H1 (cell line): Measurements from ENCODE around the gene VPS52. TPM values are rescaled to one million over a fixed set of nuclear protein-coding genes. Genes with fewer than 3 reads are reported as not detected.
A peak's percentile ranks its signal among the peaks of the same experiment; 100 is the strongest.

Experiments
- CTCF ChIA-PET: fragments of 300-600 bp; sonication (Branson Sonifier 250); formaldehyde crosslinking; loops from one replicate; lab custom pipeline; 2021; ENCODE audit not compliant: partially characterized antibody; lab: Charles Lee
- POLR2A ChIA-PET: fragments of 300-600 bp; sonication (Branson Sonifier 250); formaldehyde crosslinking; loops from one replicate; lab custom pipeline; 2021; ENCODE audit warnings: inconsistent platforms; ENCODE audit not compliant: partially characterized antibody; lab: Charles Lee
- DNase-seq, 2 experiments: peaks; one replicate each; pipeline versions ENCODE4 v3.0.0 to v3.0.0-alpha.2; 2010 to 2022; ENCODE audit warnings: low spot score in 2 of 2, low read depth in 1 of 2, mixed read lengths in 1 of 2
- FAIRE-seq: peaks from 2 replicates; lab custom pipeline; 2011; peaks lifted over from hg19 to GRCh38; lab: Jason Lieb, UNC
- H2AFZ ChIP-seq: 2 replicates; pipeline ENCODE4 v1.8.1; 2012; ENCODE audit warnings: low read length, inconsistent platforms
- H2AK5ac ChIP-seq: 2 replicates; pipeline ENCODE4 v1.6.1; 2013; ENCODE audit warnings: low read depth, low read length
- H2BK120ac ChIP-seq: replicated peaks from 2 replicates; pipeline ENCODE3; 2013; ENCODE audit warnings: low read depth, low read length, inconsistent platforms
- H2BK12ac ChIP-seq: 2 replicates; pipeline ENCODE4 v1.6.1; 2013; ENCODE audit warnings: low read depth, low read length
- H2BK15ac ChIP-seq: 2 replicates; pipeline ENCODE4 v1.6.1; 2013; ENCODE audit warnings: low read length
- H2BK20ac ChIP-seq: 2 replicates; pipeline ENCODE4 v1.6.1; 2013; ENCODE audit warnings: low read length
- H2BK5ac ChIP-seq: 2 replicates; pipeline ENCODE4 v1.6.1; 2013; ENCODE audit warnings: low read depth, low read length
- H3K14ac ChIP-seq: 2 replicates; pipeline ENCODE4 v1.6.1; 2013; ENCODE audit warnings: inconsistent platforms; ENCODE audit not compliant: insufficient read length
- H3K18ac ChIP-seq: 2 replicates; pipeline ENCODE4 v1.6.1; 2013; ENCODE audit warnings: low read length; ENCODE audit errors: extremely low read depth
- H3K23ac ChIP-seq: 2 replicates; pipeline ENCODE4 v1.6.1; 2013; ENCODE audit warnings: inconsistent platforms; ENCODE audit not compliant: insufficient read length
- H3K23me2 ChIP-seq: 2 replicates; pipeline ENCODE4 v1.6.1; 2013; ENCODE audit warnings: low read depth, low read length
- H3K27ac ChIP-seq: 2 replicates; pipeline ENCODE4 v1.6.1; 2011; ENCODE audit warnings: low read depth, low read length, inconsistent platforms
- H3K27me3 ChIP-seq, 4 experiments: replicated peaks in 1 of 4; 1 replicate in 1 of 4; 2 replicates in 3 of 4; pipeline versions ENCODE4 v1.6.1 to v1.8.1; 2011 to 2013; ENCODE audit warnings: low read length in 3 of 4, mild to moderate bottlenecking in 3 of 4, inconsistent platforms in 2 of 4, mixed read lengths in 2 of 4, moderate library complexity in 1 of 4; ENCODE audit not compliant: control insufficient read depth in 3 of 4, insufficient read depth in 3 of 4; ENCODE audit errors: extremely low read depth in 1 of 4
- H3K36me3 ChIP-seq, 4 experiments: 2 replicates each; pipeline versions ENCODE4 v1.6.1 to v1.8.1; 2011 to 2013; ENCODE audit warnings: mild to moderate bottlenecking in 4 of 4, low read length in 3 of 4, moderate library complexity in 2 of 4, control low read depth in 1 of 4, inconsistent platforms in 1 of 4; ENCODE audit not compliant: insufficient read depth in 4 of 4, control insufficient read depth in 2 of 4
- H3K4ac ChIP-seq: replicated peaks from 2 replicates; pipeline ENCODE3; 2013; ENCODE audit warnings: low read length, low read depth, mixed read lengths, inconsistent platforms; ENCODE audit not compliant: insufficient read length
- H3K4me1 ChIP-seq, 4 experiments: replicated peaks in 1 of 4; 1 replicate in 1 of 4; 2 replicates in 3 of 4; pipeline versions ENCODE4 v1.6.1 to v1.8.1; 2011 to 2013; ENCODE audit warnings: low read length in 3 of 4, inconsistent platforms in 2 of 4, mixed read lengths in 1 of 4; ENCODE audit not compliant: insufficient read depth in 4 of 4, control insufficient read depth in 3 of 4
- H3K4me2 ChIP-seq, 2 experiments: 2 replicates each; pipeline versions ENCODE4 v1.6.1 to v1.8.1; 2011 to 2013; ENCODE audit warnings: low read depth in 2 of 2, low read length in 2 of 2, control low read depth in 1 of 2, inconsistent platforms in 1 of 2, mild to moderate bottlenecking in 1 of 2; ENCODE audit not compliant: insufficient read depth in 1 of 2
- H3K4me3 ChIP-seq, 4 experiments: fragments of 200-600, 300-600 bp in 1 of 4; sonication (generic), shearing (Covaris generic), sonication (Bioruptor Twin) in 1 of 4; 2 replicates each; pipeline versions ENCODE4 v1.5.1 to v1.8.1; 2011 to 2016; ENCODE audit warnings: low read length in 4 of 4, low read depth in 3 of 4, control low read depth in 2 of 4, inconsistent platforms in 2 of 4, mild to moderate bottlenecking in 2 of 4, mixed read lengths in 1 of 4, moderate library complexity in 1 of 4; ENCODE audit not compliant: insufficient read depth in 2 of 4; ENCODE audit errors: extremely low read depth in 1 of 4
- H3K56ac ChIP-seq: replicated peaks from 2 replicates; pipeline ENCODE3; 2013; ENCODE audit warnings: low read depth, mild to moderate bottlenecking, mixed read lengths, low read length, inconsistent platforms; ENCODE audit not compliant: insufficient read length
- H3K79me1 ChIP-seq: 2 replicates; pipeline ENCODE4 v1.6.1; 2013; ENCODE audit warnings: low read depth, low read length, control low read depth
- H3K79me2 ChIP-seq, 2 experiments: 2 replicates each; pipeline versions ENCODE4 v1.6.1 to v1.8.1; 2012 to 2013; ENCODE audit warnings: low read length in 2 of 2, mild to moderate bottlenecking in 2 of 2, inconsistent platforms in 1 of 2; ENCODE audit not compliant: insufficient read depth in 2 of 2, control insufficient read depth in 1 of 2
- H3K9ac ChIP-seq, 4 experiments: replicated peaks in 1 of 4; 1 replicate in 1 of 4; 2 replicates in 3 of 4; pipeline versions ENCODE4 v1.6.1 to v1.8.1; 2011 to 2013; ENCODE audit warnings: low read depth in 3 of 4, low read length in 3 of 4, control low read depth in 2 of 4, mild to moderate bottlenecking in 2 of 4, moderate library complexity in 2 of 4, inconsistent platforms in 1 of 4; ENCODE audit errors: extremely low read depth in 1 of 4
- H3K9me3 ChIP-seq, 2 experiments: 2 replicates each; pipeline versions ENCODE4 v1.6.1 to v1.8.1; 2012 to 2013; ENCODE audit warnings: mild to moderate bottlenecking in 2 of 2, moderate library complexity in 2 of 2, control low read depth in 1 of 2, inconsistent platforms in 1 of 2, low read depth in 1 of 2, low read length in 1 of 2, mixed read lengths in 1 of 2; ENCODE audit not compliant: insufficient read depth in 2 of 2
- H4K20me1 ChIP-seq, 2 experiments: replicated peaks in 1 of 2; 2 replicates each; pipeline versions ENCODE3 to v1.8.1; 2011 to 2013; ENCODE audit warnings: inconsistent platforms in 2 of 2, low read length in 2 of 2, mild to moderate bottlenecking in 1 of 2; ENCODE audit not compliant: insufficient read depth in 2 of 2, control insufficient read depth in 1 of 2
- H4K5ac ChIP-seq: 2 replicates; pipeline ENCODE4 v1.6.1; 2013; ENCODE audit warnings: low read length, low read depth, mixed read lengths, inconsistent platforms; ENCODE audit not compliant: insufficient read length
- H4K8ac ChIP-seq: 2 replicates; pipeline ENCODE4 v1.8.0; 2013; ENCODE audit warnings: mild to moderate bottlenecking, moderate library complexity, low read length, inconsistent platforms; ENCODE audit not compliant: insufficient read depth; ENCODE audit errors: extremely low read depth
- H4K91ac ChIP-seq: replicated peaks from 2 replicates; pipeline ENCODE3; 2013; ENCODE audit warnings: low read length, mixed read lengths, inconsistent platforms; ENCODE audit not compliant: insufficient read length
- ASH2L ChIP-seq: fragments of 200-600, 300-600 bp; sonication (generic); IDR thresholded peaks from one replicate; pipeline ENCODE4 v1.7.1; 2017; ENCODE audit warnings: low read length
- CEBPB ChIP-seq: IDR thresholded peaks from 2 replicates; pipeline ENCODE4 v1.6.1; 2012; ENCODE audit warnings: low read depth, low read length
- CHD1 ChIP-seq: IDR thresholded peaks from 2 replicates; pipeline ENCODE4 v1.6.1; 2012; ENCODE audit warnings: low read depth, low read length, improper control_type of control experiment
- CHD2 ChIP-seq: IDR thresholded peaks from 2 replicates; pipeline ENCODE4 v1.6.1; 2012; ENCODE audit warnings: low read length, improper control_type of control experiment
- CTBP2 ChIP-seq: IDR thresholded peaks from 2 replicates; pipeline ENCODE4 v1.7.0; 2011; ENCODE audit warnings: borderline replicate concordance, mild to moderate bottlenecking, moderate library complexity, mixed read lengths, low read length; ENCODE audit not compliant: insufficient read depth, insufficient read length
- POLR2AphosphoS5 ChIP-seq: IDR thresholded peaks from 2 replicates; pipeline ENCODE4 v1.6.1; 2011; ENCODE audit warnings: low read depth, low read length
- RNF2 ChIP-seq: fragments of 200-900, 300-1000 bp; sonication (generic); IDR thresholded peaks from 2 replicates; pipeline ENCODE4 v1.7.1; 2016; ENCODE audit warnings: borderline replicate concordance, low read depth, mild to moderate bottlenecking, antibody characterized with exemption, low read length; ENCODE audit not compliant: poor library complexity, severe bottlenecking; ENCODE audit errors: missing control alignments
- SIN3A ChIP-seq, 2 experiments: IDR thresholded peaks in 1 of 2; conservative IDR thresholded peaks in 1 of 2; 2 replicates each; pipeline ENCODE4 v1.6.1; 2011 to 2012; ENCODE audit warnings: low read length in 2 of 2, improper control_type of control experiment in 1 of 2, low read depth in 1 of 2, mild to moderate bottlenecking in 1 of 2
- SP1 ChIP-seq: IDR thresholded peaks from 2 replicates; pipeline ENCODE4 v1.6.1; 2011; ENCODE audit warnings: low read depth, low read length
- SRF ChIP-seq: IDR thresholded peaks from 2 replicates; pipeline ENCODE4 v1.6.1; 2011; ENCODE audit warnings: mild to moderate bottlenecking, low read depth, low read length, moderate library complexity
- USF2 ChIP-seq: IDR thresholded peaks from 2 replicates; pipeline ENCODE4 v1.6.1; 2011; ENCODE audit warnings: low read length, improper control_type of control experiment
- ZNF274 ChIP-seq: IDR thresholded peaks from 2 replicates; pipeline ENCODE4 v1.7.0; 2012; ENCODE audit warnings: low read length, borderline replicate concordance; ENCODE audit errors: extremely low read depth
- WGBS, 2 experiments: shearing (Covaris generic) in 1 of 2; methylation state at CpG; one replicate each; pipeline versions ENCODE4 v1.1.6 to v1.1.7; 2013 to 2015; ENCODE audit warnings: low lambda C conversion rate in 2 of 2, mixed read lengths in 2 of 2, inconsistent platforms in 1 of 2, low coverage in 1 of 2, missing lambda C conversion rate in 1 of 2; ENCODE audit not compliant: insufficient replicate concordance in 2 of 2, insufficient coverage in 1 of 2, insufficient read length in 1 of 2; ENCODE audit errors: extremely low coverage in 1 of 2, missing lambda C conversion rate in 1 of 2; 5-methylcytosine and 5-hydroxymethylcytosine counted together
- polyA plus RNA-seq, 7 experiments: library from polyadenylated mRNA; depleted of rRNA in 3 of 7; stranded (reverse) in 5 of 7; unstranded in 2 of 7; fragments of >200 nt in 5 of 7; fragments of 200-250 nt in 2 of 7; gene quantifications; 1 replicate in 5 of 7; 2 replicates in 1 of 7; 4 replicates in 1 of 7; pipeline versions ENCODE4 v1.2.1 to v1.2.3, GENCODE V29; 2011 to 2013; ENCODE audit warnings: missing spikeins in 2 of 7, mixed read lengths in 2 of 7
- total RNA-seq: library from RNA; stranded (reverse); fragmentation: NEBNext Ultra II Directional; extraction: Animal tissue kit (Norgen Biotek cat#: 25700); gene quantifications from 2 replicates; pipeline ENCODE4 v1.2.1, GENCODE V29; 2021

The VPS52 gene
- total and polyA plus RNA-seq, 2 of the 8 experiments (the other 6 are each of a cell fraction or from before 2014, with no cell fraction given) = 36.5 to 86.3 TPM

- Histone ChIP-seq H3K56ac (no peak overlapping the region), H3K23ac (no peak overlapping the region), H3K79me2 (peaks cover 3 to 22% of the 10 kb centered on the region in 2 experiments; a peak in 3 of 4 replicates), H4K8ac (no peak overlapping the region), H4K20me1 (peaks cover 5 to 18% of the 10 kb centered on the region in 2 experiments), H3K23me2 (peaks cover 20% of the 10 kb centered on the region), H3K18ac (no peak overlapping the region), H3K9me3 (no peaks in the 10 kb centered on the region), H3K4me3 (peak overlapping the region; percentile 87 to 89 (median 88); a peak in 7 of 8 replicates), H2AK5ac (no peak overlapping the region), H2AFZ (no peak overlapping the region), H3K79me1 (peaks cover 16% of the 10 kb centered on the region), H2BK5ac (no peak overlapping the region), H4K91ac (no peak overlapping the region), H3K9ac (peak overlapping the region in 1 of 4 experiments; percentile 91; a peak in 1 of 7 replicates), H3K4me2 (peak overlapping the region; percentile 96 to 99; a peak in 3 of 4 replicates), H3K4ac (no peak overlapping the region), H2BK120ac (no peak overlapping the region), H4K5ac (no peak overlapping the region), H3K36me3 (peaks cover 7 to 23% (median 14%) of the 10 kb centered on the region in 4 experiments), H3K27me3 (peaks cover 6 to 19% (median 16%) of the 10 kb centered on the region in 4 experiments; a peak in 6 of 7 replicates), H3K4me1 (peaks cover 9 to 38% (median 14%) of the 10 kb centered on the region in 4 experiments), H2BK20ac (no peak overlapping the region), H2BK12ac (no peak overlapping the region), H2BK15ac (no peak overlapping the region), H3K27ac (no peak overlapping the region), H3K14ac (no peak overlapping the region)
- DNase-seq (no peak), FAIRE-seq (no peak)
- 88% methylated on average over 6 of the region's 6 CpGs; no CpG with 5 or more reads in 1 of the 2 experiments for WGBS, 2 experiments
- ChIA-PET POLR2A (interaction anchor here (1.8 kb wide), 1 partner anchor 70 kb away, joined by 4 read pairs; the partner anchor contains the start of genes RPS18 and VPS52), CTCF (interaction anchor here (1.5 kb wide), 2 partner anchors 9 to 46 kb away, joined by 5 to 6 read pairs; no protein-coding TSS in a partner anchor)
- TF ChIP-seq CTBP2 = no peak
- no peak for TF ChIP-seq SRF
- TF ChIP-seq CHD2 = no peak
- TF ChIP-seq RNF2 = no peak
- TF ChIP-seq ZNF274 = no peak
- no peak for TF ChIP-seq SP1
- no peak for TF ChIP-seq USF2
- TF ChIP-seq CHD1 = no peak
- TF ChIP-seq ASH2L = no peak
- no peak for TF ChIP-seq SIN3A (conservative IDR thresholded peaks at IDR 0.05 in 1 of 2, IDR thresholded peaks at IDR 0.05 in 1 of 2; ENCODE audit: low read depth in 1 of 2, low read length in 2 of 2)
- TF ChIP-seq POLR2AphosphoS5 = no peak
- TF ChIP-seq CEBPB = no peak
Observed at GRCh38 chr6:33201935-33202334, 69.7 kb downstream of the VPS52 start.
